Liver (tissue), 9 donors: Measurements from ENCODE around the gene TAAR5. TPM values are rescaled to one million over a fixed set of nuclear protein-coding genes. Genes with fewer than 3 reads are reported as not detected.

Experiments used
- DNase-seq: peaks from one replicate; pipeline ENCODE4 v3.0.0-alpha.2; 2017; ENCODE audit warnings: low spot score
- H3K27ac ChIP-seq, 2 donors: one replicate each; pipeline ENCODE4 v1.7.0; 2013; ENCODE audit warnings: inconsistent platforms in 2 of 2, low read length in 2 of 2, control low read depth in 1 of 2, low read depth in 1 of 2, mild to moderate bottlenecking in 1 of 2
- H3K27me3 ChIP-seq, 4 donors: one replicate each; pipeline versions ENCODE4 v1.6.1 to v1.7.0; 2013; ENCODE audit warnings: low read length in 3 of 4, inconsistent platforms in 1 of 4, mild to moderate bottlenecking in 1 of 4, moderate library complexity in 1 of 4; ENCODE audit not compliant: control insufficient read depth in 4 of 4, insufficient read depth in 4 of 4
- H3K36me3 ChIP-seq, 4 donors: one replicate each; pipeline versions ENCODE4 v1.6.1 to v1.7.0; 2013; ENCODE audit warnings: low read length in 3 of 4, mild to moderate bottlenecking in 3 of 4, low read depth in 1 of 4, moderate library complexity in 1 of 4; ENCODE audit not compliant: control insufficient read depth in 4 of 4, insufficient read depth in 3 of 4
- H3K4me1 ChIP-seq, 4 donors: one replicate each; pipeline versions ENCODE4 v1.6.1 to v1.7.0; 2013; ENCODE audit warnings: low read length in 3 of 4, mild to moderate bottlenecking in 3 of 4, moderate library complexity in 1 of 4; ENCODE audit not compliant: control insufficient read depth in 4 of 4, insufficient read depth in 4 of 4
- H3K4me3 ChIP-seq, 3 donors: one replicate each; pipeline versions ENCODE4 v1.6.1 to v1.7.0; 2013; ENCODE audit warnings: low read length in 3 of 3, control low read depth in 1 of 3, low read depth in 1 of 3, mild to moderate bottlenecking in 1 of 3
- H3K9ac ChIP-seq, 2 donors: one replicate each; pipeline ENCODE4 v1.7.0; 2013; ENCODE audit warnings: low read length in 2 of 2, mild to moderate bottlenecking in 2 of 2, moderate library complexity in 2 of 2, control low read depth in 1 of 2, low read depth in 1 of 2
- H3K9me3 ChIP-seq, 4 donors: one replicate each; pipeline versions ENCODE4 v1.6.1 to v1.7.0; 2013; ENCODE audit warnings: low read length in 3 of 4; ENCODE audit not compliant: control insufficient read depth in 4 of 4
- EGR1 ChIP-seq, 2 donors: IDR thresholded peaks; 2 replicates each; pipeline ENCODE4 v1.6.1; 2016 to 2018; ENCODE audit warnings: antibody characterized with exemption in 2 of 2, low read depth in 2 of 2
- FOXA1 ChIP-seq: IDR thresholded peaks from 2 replicates; pipeline ENCODE4 v1.6.1; 2016; ENCODE audit warnings: antibody characterized with exemption
- FOXA2 ChIP-seq: IDR thresholded peaks from 2 replicates; pipeline ENCODE4 v1.6.1; 2016; ENCODE audit warnings: antibody characterized with exemption
- GABPA ChIP-seq, 2 donors: IDR thresholded peaks in 1 of 2; conservative IDR thresholded peaks in 1 of 2; 2 replicates each; pipeline ENCODE4 v1.6.1; 2016; ENCODE audit warnings: antibody characterized with exemption in 2 of 2, mild to moderate bottlenecking in 1 of 2, moderate library complexity in 1 of 2
- HNF4A ChIP-seq, 2 donors: conservative IDR thresholded peaks; 2 replicates each; pipeline ENCODE4 v1.6.1; 2016; ENCODE audit warnings: antibody characterized with exemption in 2 of 2, mild to moderate bottlenecking in 2 of 2
- HNF4G ChIP-seq: IDR thresholded peaks from 2 replicates; pipeline ENCODE4 v1.6.1; 2016; ENCODE audit warnings: antibody characterized with exemption
- JUND ChIP-seq, 2 donors: IDR thresholded peaks; 2 replicates each; pipeline ENCODE4 v1.6.1; 2016; ENCODE audit warnings: antibody characterized with exemption in 2 of 2
- MAX ChIP-seq: IDR thresholded peaks from 2 replicates; pipeline ENCODE4 v1.6.1; 2016; ENCODE audit warnings: antibody characterized with exemption
- NR2F2 ChIP-seq: IDR thresholded peaks from 2 replicates; pipeline ENCODE4 v1.6.1; 2016; ENCODE audit warnings: antibody characterized with exemption
- RAD21 ChIP-seq, 2 donors: IDR thresholded peaks; 2 replicates each; pipeline ENCODE4 v1.6.1; 2016; ENCODE audit warnings: antibody characterized with exemption in 2 of 2, mild to moderate bottlenecking in 2 of 2
- REST ChIP-seq: IDR thresholded peaks from 2 replicates; pipeline ENCODE4 v1.6.1; 2016; ENCODE audit warnings: antibody characterized with exemption, mild to moderate bottlenecking
- RXRA ChIP-seq, 2 donors: IDR thresholded peaks; 2 replicates each; pipeline ENCODE4 v1.6.1; 2017 to 2018; ENCODE audit warnings: antibody characterized with exemption in 2 of 2, mild to moderate bottlenecking in 1 of 2
- SP1 ChIP-seq: IDR thresholded peaks from 2 replicates; pipeline ENCODE4 v1.6.1; 2018; ENCODE audit warnings: antibody characterized with exemption, mild to moderate bottlenecking
- TAF1 ChIP-seq: conservative IDR thresholded peaks from 2 replicates; pipeline ENCODE4 v1.6.1; 2016; ENCODE audit warnings: antibody characterized with exemption, mild to moderate bottlenecking
- YY1 ChIP-seq: IDR thresholded peaks from 2 replicates; pipeline ENCODE4 v1.6.1; 2016; ENCODE audit warnings: antibody characterized with exemption, mild to moderate bottlenecking
- WGBS: extraction: QIAGEN DNeasy Blood & Tissue Kit; methylation state at CpG from one replicate; pipeline ENCODE4 v1.1.7; 2013; 5-methylcytosine and 5-hydroxymethylcytosine counted together
- polyA plus RNA-seq, 2 donors: library from polyadenylated mRNA; stranded (reverse) in 1 of 2; unstranded in 1 of 2; fragments of 200-250 nt in 1 of 2; fragments of >200 nt in 1 of 2; fragmentation: Nextera tagmentation in 1 of 2; extraction: Ambion mirVana in 1 of 2; gene quantifications; one replicate each; pipeline versions ENCODE4 v1.2.1 to v1.2.3, GENCODE V29; 2013 to 2015
- total RNA-seq, 2 donors: library from RNA; depleted of rRNA; stranded (reverse); fragments of >200 nt; gene quantifications; one replicate each; pipeline ENCODE4 v1.2.3, GENCODE V29; 2014
- TF ChIP-seq, protein P1 (sequence below): IDR thresholded peaks from 2 replicates; pipeline ENCODE4 v1.6.1; 2016; ENCODE audit warnings: antibody characterized with exemption
- TF ChIP-seq, protein P2 (sequence below): IDR thresholded peaks from 2 replicates; pipeline ENCODE4 v1.6.1; 2016; ENCODE audit warnings: antibody characterized with exemption
- TF ChIP-seq, protein P3 (sequence below): fragments of 150-350 bp; IDR thresholded peaks from 2 replicates; pipeline ENCODE4 v1.5.1; 2017; ENCODE audit warnings: improper control_type of control experiment, low read depth, low read length; ENCODE audit not compliant: missing input control
- donor health status: healthy.
- donor health status: healthy.
- donor health status: healthy.
- donor health status: healthy.
- donor health status: healthy.

The TAAR5 gene
- total and polyA plus RNA-seq, 4 donors, result not detected

GRCh38 chr6:132598473-132598872, 8.9 kb upstream of the TAAR5 start (continued):
- no peak for TF ChIP-seq FOXA1
- peak; percentile 49 for TF ChIP-seq SP1

DNA sequence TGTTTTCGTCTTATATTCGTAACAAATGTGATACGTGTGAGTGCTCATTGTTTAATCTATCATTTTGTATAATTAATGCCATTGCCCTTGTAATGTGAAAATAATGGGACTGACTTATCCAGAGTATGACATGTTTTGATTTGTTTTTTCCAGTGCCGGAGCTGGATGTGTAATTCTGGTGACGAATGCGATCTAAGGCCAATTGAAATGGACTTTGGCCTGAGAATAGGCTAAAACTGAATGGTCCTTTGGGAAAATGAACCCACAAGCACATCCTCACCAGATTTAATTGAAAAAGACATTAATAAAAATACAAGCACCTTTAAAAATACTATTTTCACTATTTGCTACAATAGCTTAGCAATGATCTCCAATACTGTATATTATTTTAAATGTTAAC, 6.7 kb upstream of the TAAR5 start:
- Histone ChIP-seq H3K36me3 (no peaks in the 10 kb centered on the region), H3K9me3 (no peaks in the 10 kb centered on the region), H3K4me3 (no peak overlapping the region), H3K9ac (peak overlapping the region in 1 of 2 donors; percentile 50), H3K27me3 (no peaks in the 10 kb centered on the region), H3K4me1 (peaks cover 0 to 5% (median 3%) of the 10 kb centered on the region in 4 donors), H3K27ac (peak overlapping the region; percentile 64 to 83)
- DNase-seq, result no peak
- peak in 1 of 2 donors; percentile 87 for TF ChIP-seq JUND (IDR thresholded peaks at IDR 0.05)
- TF ChIP-seq HNF4A (conservative IDR thresholded peaks at IDR 0.05), result peak; percentile 91 to 99
- TF ChIP-seq NR2F2, result no peak
- TF ChIP-seq MAX, result peak; percentile 12
- TF ChIP-seq RXRA (IDR thresholded peaks at IDR 0.05), result peak; percentile 10 to 68
- TF ChIP-seq GABPA (IDR thresholded peaks at IDR 0.05 in 1 of 2, conservative IDR thresholded peaks at IDR 0.05 in 1 of 2), result no peak
- TF ChIP-seq EGR1 (IDR thresholded peaks at IDR 0.05; ENCODE audit: low read depth in 2 of 2), result peak in 1 of 2 donors; percentile 10
- TF ChIP-seq, protein P1, sequence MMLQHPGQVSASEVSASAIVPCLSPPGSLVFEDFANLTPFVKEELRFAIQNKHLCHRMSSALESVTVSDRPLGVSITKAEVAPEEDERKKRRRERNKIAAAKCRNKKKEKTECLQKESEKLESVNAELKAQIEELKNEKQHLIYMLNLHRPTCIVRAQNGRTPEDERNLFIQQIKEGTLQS, result no peak
- peak; percentile 10 to 39 for TF ChIP-seq RAD21 (IDR thresholded peaks at IDR 0.05)
- no peak for TF ChIP-seq FOXA2
- TF ChIP-seq FOXA1, result no peak
- TF ChIP-seq, protein P2, sequence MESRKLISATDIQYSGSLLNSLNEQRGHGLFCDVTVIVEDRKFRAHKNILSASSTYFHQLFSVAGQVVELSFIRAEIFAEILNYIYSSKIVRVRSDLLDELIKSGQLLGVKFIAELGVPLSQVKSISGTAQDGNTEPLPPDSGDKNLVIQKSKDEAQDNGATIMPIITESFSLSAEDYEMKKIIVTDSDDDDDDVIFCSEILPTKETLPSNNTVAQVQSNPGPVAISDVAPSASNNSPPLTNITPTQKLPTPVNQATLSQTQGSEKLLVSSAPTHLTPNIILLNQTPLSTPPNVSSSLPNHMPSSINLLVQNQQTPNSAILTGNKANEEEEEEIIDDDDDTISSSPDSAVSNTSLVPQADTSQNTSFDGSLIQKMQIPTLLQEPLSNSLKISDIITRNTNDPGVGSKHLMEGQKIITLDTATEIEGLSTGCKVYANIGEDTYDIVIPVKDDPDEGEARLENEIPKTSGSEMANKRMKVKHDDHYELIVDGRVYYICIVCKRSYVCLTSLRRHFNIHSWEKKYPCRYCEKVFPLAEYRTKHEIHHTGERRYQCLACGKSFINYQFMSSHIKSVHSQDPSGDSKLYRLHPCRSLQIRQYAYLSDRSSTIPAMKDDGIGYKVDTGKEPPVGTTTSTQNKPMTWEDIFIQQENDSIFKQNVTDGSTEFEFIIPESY, result no peak
- no peak for TF ChIP-seq TAF1
- peak; percentile 82 for TF ChIP-seq HNF4G
- TF ChIP-seq, protein P3, sequence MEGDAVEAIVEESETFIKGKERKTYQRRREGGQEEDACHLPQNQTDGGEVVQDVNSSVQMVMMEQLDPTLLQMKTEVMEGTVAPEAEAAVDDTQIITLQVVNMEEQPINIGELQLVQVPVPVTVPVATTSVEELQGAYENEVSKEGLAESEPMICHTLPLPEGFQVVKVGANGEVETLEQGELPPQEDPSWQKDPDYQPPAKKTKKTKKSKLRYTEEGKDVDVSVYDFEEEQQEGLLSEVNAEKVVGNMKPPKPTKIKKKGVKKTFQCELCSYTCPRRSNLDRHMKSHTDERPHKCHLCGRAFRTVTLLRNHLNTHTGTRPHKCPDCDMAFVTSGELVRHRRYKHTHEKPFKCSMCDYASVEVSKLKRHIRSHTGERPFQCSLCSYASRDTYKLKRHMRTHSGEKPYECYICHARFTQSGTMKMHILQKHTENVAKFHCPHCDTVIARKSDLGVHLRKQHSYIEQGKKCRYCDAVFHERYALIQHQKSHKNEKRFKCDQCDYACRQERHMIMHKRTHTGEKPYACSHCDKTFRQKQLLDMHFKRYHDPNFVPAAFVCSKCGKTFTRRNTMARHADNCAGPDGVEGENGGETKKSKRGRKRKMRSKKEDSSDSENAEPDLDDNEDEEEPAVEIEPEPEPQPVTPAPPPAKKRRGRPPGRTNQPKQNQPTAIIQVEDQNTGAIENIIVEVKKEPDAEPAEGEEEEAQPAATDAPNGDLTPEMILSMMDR, result no peak
- peak; percentile 69 for TF ChIP-seq YY1
- peak; percentile 67 for TF ChIP-seq SP1
- TF ChIP-seq REST, result peak; percentile 83
- 32% methylated on average over 6 of the region's 6 CpGs for WGBS
